Measurements from ENCODE around the gene SEL1L3. TPM values are rescaled to one million over a fixed set of nuclear protein-coding genes. Genes with fewer than 3 reads are reported as not detected.

SEL1L3 gene
- total RNA-seq, 1 donor from 2014 or later = 13.3 TPM

- Histone ChIP-seq H3K27me3 (no peaks in the 10 kb centered on the region), H3K4me1 (no peaks in the 10 kb centered on the region), H3K9me3 (no peaks in the 10 kb centered on the region), H3K4me3 (no peak overlapping the region), H3K36me3 (no peaks in the 10 kb centered on the region), H3K27ac (no peak overlapping the region)
- TF ChIP-seq CTCF (IDR thresholded peaks at IDR 0.05) = no peak
- intact Hi-C loops (cut with DNase I) = no loop called here
- no peak for DNase-seq (ENCODE audit: low spot score in 2 of 2)
Measured at GRCh38 chr4:25760518-25761157, 102.2 kb downstream of the SEL1L3 start.

DNA sequence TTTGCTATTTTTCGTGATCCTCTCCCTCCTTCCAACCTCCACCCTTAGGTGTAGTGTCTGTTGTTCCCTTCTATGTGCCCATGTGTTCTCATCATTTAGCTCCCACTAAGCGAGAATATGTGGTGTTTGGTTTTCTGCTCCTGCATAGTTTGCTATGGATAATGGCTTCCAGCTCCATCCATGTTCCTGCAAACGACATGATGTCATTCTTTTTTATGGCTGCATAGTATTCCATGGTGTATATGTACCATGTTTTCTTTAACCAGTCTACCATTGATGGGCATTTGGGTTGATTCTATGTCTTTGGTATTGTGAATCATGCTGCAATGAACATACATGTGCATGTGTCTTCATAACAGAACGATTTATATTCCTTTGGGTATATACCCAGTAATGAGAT lies 102.7 kb downstream of the SEL1L3 start:
- no peaks in the 10 kb centered on the region for H3K27me3 ChIP-seq
- H3K36me3 ChIP-seq = no peaks in the 10 kb centered on the region
- intact Hi-C loops (cut with DNase I) = no loop called here
- H3K4me1 ChIP-seq = no peaks in the 10 kb centered on the region
- no peaks in the 10 kb centered on the region for H3K9me3 ChIP-seq
- H3K4me3 ChIP-seq = no peak overlapping the region
- no peak overlapping the region for H3K27ac ChIP-seq
- no peak for DNase-seq (ENCODE audit: low spot score in 2 of 2)
- TF ChIP-seq CTCF (IDR thresholded peaks at IDR 0.05) = no peak

DNA sequence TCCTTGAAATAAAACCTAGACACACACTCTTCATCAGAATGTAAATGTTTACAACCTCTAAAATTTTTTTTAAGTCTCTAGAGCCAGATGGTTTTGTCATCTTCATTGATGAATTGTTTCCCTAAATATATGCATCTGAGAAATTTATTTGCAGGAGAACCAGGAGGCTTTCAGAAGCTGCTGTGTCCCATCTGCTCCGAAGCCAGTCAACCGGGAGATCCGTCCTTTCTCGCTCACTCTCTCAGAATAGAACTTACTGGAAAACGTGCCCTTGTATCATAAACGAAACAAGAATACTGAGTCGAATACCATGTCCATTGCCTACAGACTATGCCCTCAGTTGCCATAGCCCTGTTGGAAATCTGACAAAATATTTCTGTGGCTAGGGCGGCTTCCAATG lies 103.7 kb downstream of the SEL1L3 start:
- intact Hi-C loops (cut with DNase I) = no loop called here
- H3K27me3 ChIP-seq = no peaks in the 10 kb centered on the region
- no peaks in the 10 kb centered on the region for H3K4me1 ChIP-seq
- no peaks in the 10 kb centered on the region for H3K9me3 ChIP-seq
- no peak for TF ChIP-seq CTCF (IDR thresholded peaks at IDR 0.05)
- no peak overlapping the region for H3K4me3 ChIP-seq
- H3K36me3 ChIP-seq = no peaks in the 10 kb centered on the region
- H3K27ac ChIP-seq = no peak overlapping the region
- DNase-seq (ENCODE audit: low spot score in 2 of 2) = no peak

GRCh38 chr4:25757452-25757851 lies 105.3 kb downstream of the SEL1L3 start:
- no peak overlapping the region for H3K27ac ChIP-seq
- no peak overlapping the region for H3K4me3 ChIP-seq
- H3K4me1 ChIP-seq = no peaks in the 10 kb centered on the region
- H3K36me3 ChIP-seq = no peaks in the 10 kb centered on the region
- H3K9me3 ChIP-seq = no peaks in the 10 kb centered on the region
- H3K27me3 ChIP-seq = no peaks in the 10 kb centered on the region
- no peak for TF ChIP-seq CTCF (IDR thresholded peaks at IDR 0.05)
- intact Hi-C loops (cut with DNase I) = no loop called here
- no peak for DNase-seq (ENCODE audit: low spot score in 2 of 2)

- Histone ChIP-seq H3K4me3 (no peak overlapping the region), H3K27ac (no peak overlapping the region), H3K36me3 (no peaks in the 10 kb centered on the region), H3K4me1 (no peaks in the 10 kb centered on the region), H3K27me3 (no peaks in the 10 kb centered on the region), H3K9me3 (no peaks in the 10 kb centered on the region)
- no peak for TF ChIP-seq CTCF (IDR thresholded peaks at IDR 0.05)
- intact Hi-C loops (cut with DNase I) = no loop called here
- no peak for DNase-seq (ENCODE audit: low spot score in 2 of 2)
Measured at GRCh38 chr4:25756503-25756902, 106.3 kb downstream of the SEL1L3 start.

DNA sequence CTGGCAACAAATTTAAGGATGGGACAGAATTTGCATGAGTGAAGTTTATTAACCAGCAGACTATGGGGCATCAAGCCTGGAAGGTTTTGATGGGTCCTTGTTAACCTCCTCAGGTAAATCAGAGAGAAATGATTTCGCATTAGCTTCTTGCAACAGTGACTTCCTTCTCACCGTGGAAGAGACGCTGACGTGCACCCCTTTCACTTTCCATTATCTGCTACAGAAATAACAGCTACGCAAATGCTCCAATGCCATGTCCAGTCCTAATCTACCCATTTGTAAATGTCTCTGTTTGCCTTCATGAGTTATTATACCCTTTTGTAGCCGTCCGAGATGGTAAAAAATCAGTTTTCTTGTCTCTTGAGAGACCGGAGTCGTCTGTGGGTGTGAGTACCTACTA lies 106.9 kb downstream of the SEL1L3 start:
- intact Hi-C loops (cut with DNase I) = no loop called here
- Histone ChIP-seq H3K27ac (no peak overlapping the region), H3K27me3 (no peaks in the 10 kb centered on the region), H3K9me3 (no peaks in the 10 kb centered on the region), H3K4me1 (no peaks in the 10 kb centered on the region), H3K36me3 (no peaks in the 10 kb centered on the region), H3K4me3 (no peak overlapping the region)
- DNase-seq (ENCODE audit: low spot score in 2 of 2) = no peak
- no peak for TF ChIP-seq CTCF (IDR thresholded peaks at IDR 0.05)

Data from ascending aorta (tissue), 2 donors.